ENCODE results near the gene YBX1. TPM values are rescaled to one million over a fixed set of nuclear protein-coding genes. Genes with fewer than 3 reads are reported as not detected.

The YBX1 gene
- total and polyA plus RNA-seq, 2 donors (not counting 1 experiment from before 2014, with no cell fraction given) = 164 to 345 TPM

GRCh38 chr1:42733415-42734200, 51.4 kb downstream of the YBX1 start:
- no peak overlapping the region for H3K27ac Mint-ChIP-seq
- no peak overlapping the region for H3K4me3 Mint-ChIP-seq
- CTCF ChIA-PET = no interaction called here
- intact Hi-C loops (cut with micrococcal nuclease) = no loop called here
- no peak for TF ChIP-seq EZH2 (IDR thresholded peaks at IDR 0.05; ENCODE audit: borderline replicate concordance, insufficient read depth, low read depth, low read length, poor library complexity, severe bottlenecking)
- no peak for TF ChIP-seq CTCF (IDR thresholded peaks at IDR 0.05)
- 87% methylated on average over 9 of the region's 12 CpGs for whole genome bisulfite sequencing (ENCODE audit: insufficient coverage)
- no peak overlapping the region for H3K27ac ChIP-seq (ENCODE audit: low read length in 2 of 2)
- peaks cover 10 to 16% of the 10 kb centered on the region in 2 donors for H3K4me1 ChIP-seq (ENCODE audit: control insufficient read depth in 2 of 2, insufficient read depth in 2 of 2, low read length in 2 of 2)
- no peak overlapping the region for H3K9ac ChIP-seq (ENCODE audit: low read length)
- no peaks in the 10 kb centered on the region for H3K36me3 ChIP-seq (replicated peaks in 1 of 2; ENCODE audit: control extremely low read depth in 1 of 2, control insufficient read depth in 1 of 2, extremely low read depth in 1 of 2, insufficient read depth in 2 of 2, low read length in 1 of 2)
- H3K4me1 Mint-ChIP-seq = peaks cover 12% of the 10 kb centered on the region
- no peaks in the 10 kb centered on the region for H3K27me3 ChIP-seq (replicated peaks in 1 of 4; ENCODE audit: control extremely low read depth in 1 of 4, control insufficient read depth in 3 of 4, insufficient read depth in 4 of 4, low read length in 3 of 4)
- H2AFZ ChIP-seq (ENCODE audit: insufficient read depth, low read depth, low read length, poor library complexity, severe bottlenecking) = no peak overlapping the region
- no peaks in the 10 kb centered on the region for H3K9me3 ChIP-seq (ENCODE audit: control extremely low read depth in 1 of 3, control insufficient read depth in 2 of 3, insufficient read depth in 1 of 3, low read length in 2 of 3)
- H3K9me3 Mint-ChIP-seq (ENCODE audit: insufficient read depth) = no peaks in the 10 kb centered on the region
- no peak overlapping the region for H3K4me2 ChIP-seq (replicated peaks; ENCODE audit: low read depth, low read length, poor library complexity, severe bottlenecking)
- H3K4me3 ChIP-seq (ENCODE audit: control extremely low read depth in 1 of 5, extremely low read depth in 1 of 5, insufficient read depth in 1 of 5, low read depth in 2 of 5, low read length in 4 of 5) = no peak overlapping the region
- DNase-seq (no peak), ATAC-seq (ENCODE audit: low read depth) (no peak)
- H3K79me2 ChIP-seq (ENCODE audit: control insufficient read depth, insufficient read depth, low read length) = no peaks in the 10 kb centered on the region
- H3K27me3 Mint-ChIP-seq = no peaks in the 10 kb centered on the region
- no peaks in the 10 kb centered on the region for H4K20me1 ChIP-seq (ENCODE audit: control insufficient read depth, insufficient read depth, low read length, poor library complexity, severe bottlenecking)
- POLR2A ChIA-PET = no interaction called here

GRCh38 chr1:42734201-42735035, 52.2 kb downstream of the YBX1 start:
- Mint-ChIP-seq H3K4me1 (peaks cover 12% of the 10 kb centered on the region), H3K27me3 (no peaks in the 10 kb centered on the region), H3K9me3 (ENCODE audit: insufficient read depth) (no peaks in the 10 kb centered on the region), H3K27ac (no peak overlapping the region), H3K4me3 (no peak overlapping the region)
- ChIA-PET POLR2A (no interaction called here), CTCF (no interaction called here)
- no peak overlapping the region for H3K9ac ChIP-seq (ENCODE audit: low read length)
- ATAC-seq (ENCODE audit: low read depth) (no peak), DNase-seq (no peak)
- peaks cover 10 to 16% of the 10 kb centered on the region in 2 donors for H3K4me1 ChIP-seq (ENCODE audit: control insufficient read depth in 2 of 2, insufficient read depth in 2 of 2, low read length in 2 of 2)
- H3K4me2 ChIP-seq (replicated peaks; ENCODE audit: low read depth, low read length, poor library complexity, severe bottlenecking) = no peak overlapping the region
- H2AFZ ChIP-seq (ENCODE audit: insufficient read depth, low read depth, low read length, poor library complexity, severe bottlenecking) = no peak overlapping the region
- no peak overlapping the region for H3K27ac ChIP-seq (ENCODE audit: low read length in 2 of 2)
- 88% methylated on average over 2 of the region's 7 CpGs for WGBS (ENCODE audit: insufficient coverage)
- H3K27me3 ChIP-seq (replicated peaks in 1 of 4; ENCODE audit: control extremely low read depth in 1 of 4, control insufficient read depth in 3 of 4, insufficient read depth in 4 of 4, low read length in 3 of 4) = no peaks in the 10 kb centered on the region
- intact Hi-C loops (cut with micrococcal nuclease) = no loop called here
- no peaks in the 10 kb centered on the region for H3K9me3 ChIP-seq (ENCODE audit: control extremely low read depth in 1 of 3, control insufficient read depth in 2 of 3, insufficient read depth in 1 of 3, low read length in 2 of 3)
- H3K79me2 ChIP-seq (ENCODE audit: control insufficient read depth, insufficient read depth, low read length) = no peaks in the 10 kb centered on the region
- no peaks in the 10 kb centered on the region for H4K20me1 ChIP-seq (ENCODE audit: control insufficient read depth, insufficient read depth, low read length, poor library complexity, severe bottlenecking)
- H3K4me3 ChIP-seq (ENCODE audit: control extremely low read depth in 1 of 5, extremely low read depth in 1 of 5, insufficient read depth in 1 of 5, low read depth in 2 of 5, low read length in 4 of 5) = no peak overlapping the region
- no peak for TF ChIP-seq EZH2 (IDR thresholded peaks at IDR 0.05; ENCODE audit: borderline replicate concordance, insufficient read depth, low read depth, low read length, poor library complexity, severe bottlenecking)
- no peak for TF ChIP-seq CTCF (IDR thresholded peaks at IDR 0.05)
- H3K36me3 ChIP-seq (replicated peaks in 1 of 2; ENCODE audit: control extremely low read depth in 1 of 2, control insufficient read depth in 1 of 2, extremely low read depth in 1 of 2, insufficient read depth in 2 of 2, low read length in 1 of 2) = no peaks in the 10 kb centered on the region

Data from B cell (primary cell).